ENCODE measurements around the gene DIAPH2. TPM values are rescaled to one million over a fixed set of nuclear protein-coding genes. Genes with fewer than 3 reads are reported as not detected.

The DIAPH2 gene
- total and polyA plus RNA-seq, 9 of the 15 experiments (the other 6 are each of a cell fraction or from before 2014, with no cell fraction given): 0.01 to 0.18 (median 0.07) TPM; not detected in 1

DNA sequence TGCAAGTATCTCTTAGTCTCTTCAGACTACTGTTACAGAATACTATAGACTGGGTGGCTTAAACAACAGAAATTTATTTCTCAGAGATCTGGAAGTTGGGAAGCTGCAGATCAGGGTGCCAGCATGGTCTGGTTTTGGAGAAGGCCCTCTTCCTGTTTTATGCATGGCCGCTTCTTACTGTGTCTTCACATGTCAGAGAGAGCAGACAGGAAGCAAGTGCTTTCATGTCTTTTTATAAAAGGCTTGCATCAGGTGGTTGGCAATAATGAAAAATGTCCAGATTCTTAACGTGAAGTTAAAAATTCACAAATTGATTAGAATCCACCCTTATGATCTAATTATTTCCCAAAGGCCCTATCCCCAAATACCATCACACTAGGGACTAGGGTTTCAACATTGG is 484.0 kb downstream of the DIAPH2 start:
- 0% methylated on average over 2 of the region's 2 CpGs for WGBS (ENCODE audit: insufficient coverage, low coverage, missing lambda C conversion rate)
- TF ChIP-seq PHTF2 (CRISPR knock-in tag; IDR thresholded peaks at IDR 0.05): no peak
- no peak for TF ChIP-seq ELF1 (tag; IDR thresholded peaks at IDR 0.05)
- no peak for TF ChIP-seq CHD1 (IDR thresholded peaks at IDR 0.05; ENCODE audit: low read length)
- TF ChIP-seq TEAD2 (tag; IDR thresholded peaks at IDR 0.05): no peak
- TF ChIP-seq OTX1 (CRISPR knock-in tag; IDR thresholded peaks at IDR 0.05): no peak
- no peak for TF ChIP-seq NFE2 (IDR thresholded peaks at IDR 0.05; ENCODE audit: low read depth)
- TF ChIP-seq, protein P1, sequence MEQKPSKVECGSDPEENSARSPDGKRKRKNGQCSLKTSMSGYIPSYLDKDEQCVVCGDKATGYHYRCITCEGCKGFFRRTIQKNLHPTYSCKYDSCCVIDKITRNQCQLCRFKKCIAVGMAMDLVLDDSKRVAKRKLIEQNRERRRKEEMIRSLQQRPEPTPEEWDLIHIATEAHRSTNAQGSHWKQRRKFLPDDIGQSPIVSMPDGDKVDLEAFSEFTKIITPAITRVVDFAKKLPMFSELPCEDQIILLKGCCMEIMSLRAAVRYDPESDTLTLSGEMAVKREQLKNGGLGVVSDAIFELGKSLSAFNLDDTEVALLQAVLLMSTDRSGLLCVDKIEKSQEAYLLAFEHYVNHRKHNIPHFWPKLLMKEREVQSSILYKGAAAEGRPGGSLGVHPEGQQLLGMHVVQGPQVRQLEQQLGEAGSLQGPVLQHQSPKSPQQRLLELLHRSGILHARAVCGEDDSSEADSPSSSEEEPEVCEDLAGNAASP (IDR thresholded peaks at IDR 0.05): no peak
- no peak for TF ChIP-seq SREBF1 (IDR thresholded peaks at IDR 0.05; ENCODE audit: borderline replicate concordance, low read depth, low read length)
- no peak for TF ChIP-seq ZNF277 (CRISPR knock-in tag; IDR thresholded peaks at IDR 0.05; ENCODE audit: borderline replicate concordance)
- TF ChIP-seq, protein P2, sequence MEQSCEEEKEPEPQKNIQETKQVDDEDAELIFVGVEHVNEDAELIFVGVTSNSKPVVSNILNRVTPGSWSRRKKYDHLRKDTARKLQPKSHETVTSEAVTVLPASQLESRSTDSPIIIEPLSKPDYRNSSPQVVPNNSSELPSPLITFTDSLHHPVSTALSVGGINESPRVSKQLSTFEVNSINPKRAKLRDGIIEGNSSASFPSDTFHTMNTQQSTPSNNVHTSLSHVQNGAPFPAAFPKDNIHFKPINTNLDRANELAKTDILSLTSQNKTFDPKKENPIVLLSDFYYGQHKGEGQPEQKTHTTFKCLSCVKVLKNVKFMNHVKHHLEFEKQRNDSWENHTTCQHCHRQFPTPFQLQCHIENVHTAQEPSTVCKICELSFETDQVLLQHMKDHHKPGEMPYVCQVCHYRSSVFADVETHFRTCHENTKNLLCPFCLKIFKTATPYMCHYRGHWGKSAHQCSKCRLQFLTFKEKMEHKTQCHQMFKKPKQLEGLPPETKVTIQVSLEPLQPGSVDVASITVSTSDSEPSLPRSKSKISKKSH (CRISPR knock-in tag; IDR thresholded peaks at IDR 0.05): no peak
- TF ChIP-seq TAF9B (IDR thresholded peaks at IDR 0.05; ENCODE audit: partially characterized antibody): no peak
- no peak for TF ChIP-seq ZNF778 (CRISPR knock-in tag; IDR thresholded peaks at IDR 0.05)
- TF ChIP-seq BCL6 (CRISPR knock-in tag; IDR thresholded peaks at IDR 0.05): no peak
- TF ChIP-seq RFX5 (IDR thresholded peaks at IDR 0.05; ENCODE audit: low read depth, low read length): no peak
- no peak for TF ChIP-seq KLF6 (CRISPR knock-in tag; IDR thresholded peaks at IDR 0.05; ENCODE audit: borderline replicate concordance)
- POLR2A ChIA-PET: no interaction called here
- DNase-seq (ENCODE audit: extremely low read depth in 1 of 4, low spot score in 3 of 4): no peak
- Histone ChIP-seq H4K20me1 (replicated peaks; ENCODE audit: control insufficient read depth, insufficient read depth, low read length) (no peaks in the 10 kb centered on the region), H3K4me3 (no peak overlapping the region), H3K36me3 (ENCODE audit: control insufficient read depth, insufficient read depth, low read length) (no peaks in the 10 kb centered on the region), H3K4me2 (ENCODE audit: insufficient read depth, low read length) (no peak overlapping the region), H3K9me3 (replicated peaks; ENCODE audit: control insufficient read depth, insufficient read depth, low read depth, low read length) (no peaks in the 10 kb centered on the region), H3K9ac (ENCODE audit: insufficient read depth in 1 of 2, low read depth in 2 of 2, low read length in 2 of 2) (no peak overlapping the region), H2AFZ (ENCODE audit: low read depth, low read length) (no peak overlapping the region), H3K27ac (ENCODE audit: extremely low read depth, low read depth, low read length) (no peak overlapping the region), H3K79me2 (ENCODE audit: control insufficient read depth, insufficient read depth, low read length) (no peaks in the 10 kb centered on the region), H3K9me1 (ENCODE audit: control insufficient read depth, insufficient read depth, low read length) (no peaks in the 10 kb centered on the region), H3K27me3 (ENCODE audit: control insufficient read depth in 2 of 2, insufficient read depth in 2 of 2, low read length in 2 of 2) (no peaks in the 10 kb centered on the region), H3K4me1 (replicated peaks in 1 of 2; ENCODE audit: control insufficient read depth in 2 of 2, insufficient read depth in 2 of 2, low read length in 2 of 2) (no peaks in the 10 kb centered on the region)
- CTCF ChIA-PET (ENCODE audit: low intra/inter-chr PET ratio): no interaction called here
- in situ Hi-C loops (cut with MboI): no loop called here
- FAIRE-seq: no peak
- intact Hi-C loops (cut with micrococcal nuclease): no loop called here
- BruUV-seq (replicated peaks): no TSS peak
- no peak for ATAC-seq
